GM06990 (cell line): ENCODE data around the gene RANBP2.

Source experiments
- DNase-seq: peaks from one replicate; pipeline ENCODE4 v3.0.0-alpha.2; 2011; ENCODE audit not compliant: insufficient read length; ENCODE audit errors: extremely low read depth
- H3K27me3 ChIP-seq: replicated peaks from 2 replicates; pipeline ENCODE4 v1.6.0; 2011; ENCODE audit warnings: low read length; ENCODE audit not compliant: control insufficient read depth, insufficient read depth
- H3K36me3 ChIP-seq: 2 replicates; pipeline ENCODE4 v1.5.1; 2011; ENCODE audit warnings: low read length; ENCODE audit not compliant: control insufficient read depth, insufficient read depth
- H3K4me3 ChIP-seq: replicated peaks from 2 replicates; pipeline ENCODE4 v1.5.1; 2011; ENCODE audit warnings: low read depth, mild to moderate bottlenecking, control low read depth, low read length
- TF ChIP-seq, protein P1 (sequence below): IDR thresholded peaks from 2 replicates; pipeline ENCODE4 v1.5.1; 2011; ENCODE audit warnings: low read length, control low read depth, mild to moderate bottlenecking, inconsistent platforms; ENCODE audit not compliant: insufficient read depth, poor library complexity, severe bottlenecking

Gene RANBP2

DNA sequence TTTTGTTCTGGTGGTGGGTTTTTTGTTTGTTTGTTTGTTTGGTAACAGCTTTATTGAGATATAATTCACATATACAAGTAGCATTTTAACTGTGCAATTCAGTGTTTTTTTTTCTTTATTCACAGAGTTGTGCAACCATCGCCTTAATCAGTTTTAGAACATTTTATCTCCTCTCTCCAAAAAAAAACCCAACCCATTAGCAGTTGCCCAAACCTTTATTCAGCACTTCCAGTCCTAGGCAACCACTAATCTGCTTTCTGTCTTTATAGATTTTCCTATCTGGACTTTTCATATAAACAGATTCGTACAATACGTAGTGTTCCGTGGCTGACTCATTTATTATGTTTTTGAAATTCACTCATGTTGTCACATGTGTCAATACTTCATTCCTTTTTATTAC is 106.0 kb downstream of the RANBP2 start:
- Histone ChIP-seq H3K4me3 (no peak overlapping the region), H3K36me3 (no peaks in the 10 kb centered on the region), H3K27me3 (no peaks in the 10 kb centered on the region)
- no peak for DNase-seq
- TF ChIP-seq, protein P1, sequence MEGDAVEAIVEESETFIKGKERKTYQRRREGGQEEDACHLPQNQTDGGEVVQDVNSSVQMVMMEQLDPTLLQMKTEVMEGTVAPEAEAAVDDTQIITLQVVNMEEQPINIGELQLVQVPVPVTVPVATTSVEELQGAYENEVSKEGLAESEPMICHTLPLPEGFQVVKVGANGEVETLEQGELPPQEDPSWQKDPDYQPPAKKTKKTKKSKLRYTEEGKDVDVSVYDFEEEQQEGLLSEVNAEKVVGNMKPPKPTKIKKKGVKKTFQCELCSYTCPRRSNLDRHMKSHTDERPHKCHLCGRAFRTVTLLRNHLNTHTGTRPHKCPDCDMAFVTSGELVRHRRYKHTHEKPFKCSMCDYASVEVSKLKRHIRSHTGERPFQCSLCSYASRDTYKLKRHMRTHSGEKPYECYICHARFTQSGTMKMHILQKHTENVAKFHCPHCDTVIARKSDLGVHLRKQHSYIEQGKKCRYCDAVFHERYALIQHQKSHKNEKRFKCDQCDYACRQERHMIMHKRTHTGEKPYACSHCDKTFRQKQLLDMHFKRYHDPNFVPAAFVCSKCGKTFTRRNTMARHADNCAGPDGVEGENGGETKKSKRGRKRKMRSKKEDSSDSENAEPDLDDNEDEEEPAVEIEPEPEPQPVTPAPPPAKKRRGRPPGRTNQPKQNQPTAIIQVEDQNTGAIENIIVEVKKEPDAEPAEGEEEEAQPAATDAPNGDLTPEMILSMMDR, result no peak

DNA sequence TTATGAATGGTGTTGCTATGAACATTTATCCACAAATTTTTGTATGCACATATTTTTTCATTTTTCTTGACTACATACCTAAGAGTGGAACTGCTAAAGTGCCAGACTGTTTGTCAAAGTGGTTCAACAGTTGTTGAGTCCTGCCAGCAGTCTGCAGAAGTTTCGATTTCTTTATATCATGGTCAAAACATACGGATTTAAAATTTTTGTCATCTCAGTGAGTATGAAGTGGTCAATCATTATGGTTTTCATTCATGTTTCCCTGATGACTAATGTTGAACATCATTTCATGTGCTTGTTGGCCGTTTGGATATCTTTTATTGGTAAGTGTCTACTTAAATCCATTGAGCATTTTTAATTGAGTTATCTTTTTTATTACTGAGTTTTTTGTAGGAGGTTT is 106.5 kb downstream of the RANBP2 start:
- Histone ChIP-seq H3K27me3 (no peaks in the 10 kb centered on the region), H3K36me3 (no peaks in the 10 kb centered on the region), H3K4me3 (no peak overlapping the region)
- TF ChIP-seq, protein P1, result no peak
- DNase-seq, result no peak

DNA sequence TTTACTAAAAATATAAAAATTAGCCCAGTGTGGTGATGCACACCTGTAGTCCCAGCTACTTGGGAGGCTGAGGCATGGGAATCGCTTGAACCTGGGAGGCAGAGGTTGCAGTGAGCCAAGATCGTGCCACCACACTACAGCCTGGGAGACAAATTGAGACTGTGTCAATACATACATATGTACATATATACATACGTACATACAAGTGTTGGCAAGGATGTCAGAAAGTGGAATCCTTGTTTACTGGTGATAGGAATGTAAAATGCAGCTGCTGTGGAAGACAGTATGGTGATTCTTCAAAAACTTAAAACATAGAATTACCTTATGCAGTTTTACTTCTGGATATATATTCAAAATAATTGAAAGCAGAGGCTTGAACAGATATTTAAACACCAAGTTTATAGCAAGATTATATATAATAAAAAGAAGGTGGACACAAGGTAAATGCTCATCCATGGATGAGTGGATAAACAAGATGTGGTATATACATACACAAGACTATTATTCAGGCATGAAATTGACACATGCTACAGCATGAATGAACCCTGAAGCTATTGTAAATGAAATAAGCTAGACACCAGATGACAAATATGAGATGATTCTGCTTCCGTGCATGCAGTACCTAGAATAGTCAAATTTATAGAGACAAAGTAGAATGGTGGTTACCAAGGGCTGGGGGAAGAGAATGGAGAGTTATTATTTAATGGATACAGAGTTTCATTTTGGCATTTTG is 110.5 kb downstream of the RANBP2 start:
- H3K36me3 ChIP-seq, result no peaks in the 10 kb centered on the region
- H3K4me3 ChIP-seq, result no peak overlapping the region
- H3K27me3 ChIP-seq, result no peaks in the 10 kb centered on the region
- no peak for DNase-seq
- TF ChIP-seq, protein P1, result no peak

DNA sequence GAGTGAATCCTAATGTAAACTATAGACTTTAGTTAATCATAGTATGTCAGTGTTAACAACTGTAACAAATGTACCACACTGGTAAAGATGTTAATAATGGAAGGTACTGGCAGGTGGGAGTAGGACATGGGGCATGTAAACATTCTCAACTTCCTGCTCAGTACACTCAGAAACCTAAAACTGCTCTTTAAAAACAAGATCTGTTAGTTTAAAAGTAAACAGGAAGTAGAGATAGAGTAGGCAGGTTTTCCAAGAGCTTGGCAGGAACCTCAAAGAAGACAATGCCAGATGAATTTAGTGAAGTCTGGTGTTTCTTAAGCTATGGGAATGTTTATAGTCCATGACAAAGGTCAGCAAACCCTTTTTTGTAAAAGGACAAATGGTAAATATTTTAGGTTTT is 113.9 kb downstream of the RANBP2 start:
- TF ChIP-seq, protein P1, result no peak
- DNase-seq, result no peak
- Histone ChIP-seq H3K27me3 (no peaks in the 10 kb centered on the region), H3K4me3 (no peak overlapping the region), H3K36me3 (no peaks in the 10 kb centered on the region)

DNA sequence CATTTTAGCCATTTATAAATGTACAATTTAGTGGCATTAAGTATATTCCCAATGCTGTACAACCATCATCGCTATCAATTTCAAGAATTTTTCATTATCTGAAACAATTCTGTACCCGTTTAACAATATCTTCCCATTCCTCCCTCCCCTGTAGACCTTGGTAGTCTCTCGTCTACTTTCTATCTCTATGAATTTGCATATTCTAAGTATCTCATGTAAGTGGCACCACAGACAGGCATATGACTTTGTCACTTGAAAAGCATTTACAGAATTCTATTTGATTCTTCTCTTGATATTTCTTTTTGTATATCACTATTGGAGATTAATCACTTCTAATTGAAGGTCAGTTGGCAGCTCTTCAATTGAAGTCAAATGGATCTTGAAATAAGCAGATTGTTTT is 115.3 kb downstream of the RANBP2 start:
- Histone ChIP-seq H3K27me3 (no peaks in the 10 kb centered on the region), H3K36me3 (no peaks in the 10 kb centered on the region), H3K4me3 (no peak overlapping the region)
- TF ChIP-seq, protein P1, result no peak
- DNase-seq, result no peak

DNA sequence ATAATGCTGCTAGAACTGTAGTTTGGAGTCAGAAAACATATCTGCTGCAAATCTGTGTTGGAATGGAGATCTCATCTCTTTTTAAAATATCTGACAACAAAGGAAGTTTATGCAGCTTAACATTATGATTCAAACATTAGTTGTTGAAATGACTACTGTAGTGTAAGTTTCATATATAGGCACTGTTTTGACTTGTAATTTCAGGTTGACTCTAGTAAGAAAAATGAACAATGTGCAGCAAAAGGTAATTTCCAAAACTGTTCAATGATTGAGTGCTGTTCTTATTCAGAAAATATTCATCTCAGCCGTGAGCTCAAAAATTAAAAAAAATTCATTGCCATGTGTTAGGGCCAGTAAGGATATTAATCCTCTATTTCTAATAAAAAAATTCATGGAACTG is 115.8 kb downstream of the RANBP2 start:
- no peaks in the 10 kb centered on the region for H3K36me3 ChIP-seq
- peak; percentile 11 for DNase-seq
- H3K27me3 ChIP-seq, result no peaks in the 10 kb centered on the region
- TF ChIP-seq, protein P1, result no peak
- no peak overlapping the region for H3K4me3 ChIP-seq
